Mesothelial cell of epicardium (in vitro differentiated cells): ENCODE results near the gene CEP44. TPM values are rescaled to one million over a fixed set of nuclear protein-coding genes. Genes with fewer than 3 reads are reported as not detected.

ENCODE experiments used
- DNase-seq, 2 experiments: peaks; one replicate each; pipeline ENCODE4 v3.0.0; 2021; ENCODE audit warnings: low spot score in 2 of 2; ENCODE audit not compliant: unreplicated experiment in 2 of 2
- H3K27ac Mint-ChIP-seq: 2 replicates; pipeline ENCODE4 v1.8.0; 2021; ENCODE audit warnings: mixed read lengths
- H3K27me3 Mint-ChIP-seq: 2 replicates; pipeline ENCODE4 v1.8.0; 2021; ENCODE audit warnings: low read depth, mixed read lengths
- H3K36me3 Mint-ChIP-seq: 2 replicates; pipeline ENCODE4 v1.8.0; 2021; ENCODE audit warnings: mixed read lengths
- H3K4me1 Mint-ChIP-seq: 2 replicates; pipeline ENCODE4 v1.8.0; 2021; ENCODE audit warnings: mixed read lengths
- H3K4me3 Mint-ChIP-seq: 2 replicates; pipeline ENCODE4 v1.8.0; 2021; ENCODE audit warnings: mild to moderate bottlenecking, moderate library complexity, mixed read lengths
- H3K9me3 Mint-ChIP-seq: 2 replicates; pipeline ENCODE4 v1.8.0; 2021; ENCODE audit warnings: mixed read lengths
- CTCF ChIP-seq: fragments of 200-600 bp; sonication (generic); IDR thresholded peaks from one replicate; pipeline ENCODE4 v1.5.0; 2021; ENCODE audit warnings: antibody characterized with exemption; ENCODE audit not compliant: unreplicated experiment
- total RNA-seq: library from RNA; stranded (reverse); gene quantifications from 3 replicates; pipeline ENCODE4 v1.2.1, GENCODE V29; 2021

The CEP44 gene
- total RNA-seq, 1 donor from 2014 or later: 24.1 TPM

- DNase-seq: no peak
- Mint-ChIP-seq H3K36me3 (peaks cover 2% of the 10 kb centered on the region), H3K4me1 (peaks cover 5% of the 10 kb centered on the region), H3K4me3 (no peak overlapping the region), H3K27ac (no peak overlapping the region), H3K9me3 (no peaks in the 10 kb centered on the region), H3K27me3 (no peaks in the 10 kb centered on the region)
- TF ChIP-seq CTCF: no peak
Observed at GRCh38 chr4:174266416-174266815, 17.3 kb upstream of the CEP44 start.

GRCh38 chr4:174273930-174274329, 9.8 kb upstream of the CEP44 start:
- no peaks in the 10 kb centered on the region for H3K27me3 Mint-ChIP-seq
- TF ChIP-seq CTCF: no peak
- H3K36me3 Mint-ChIP-seq: peaks cover under 1% of the 10 kb centered on the region
- no peak overlapping the region for H3K4me3 Mint-ChIP-seq
- H3K27ac Mint-ChIP-seq: no peak overlapping the region
- DNase-seq: no peak
- H3K9me3 Mint-ChIP-seq: no peaks in the 10 kb centered on the region
- no peaks in the 10 kb centered on the region for H3K4me1 Mint-ChIP-seq

- Mint-ChIP-seq H3K27me3 (no peaks in the 10 kb centered on the region), H3K4me3 (no peak overlapping the region), H3K27ac (no peak overlapping the region), H3K9me3 (peaks cover 5% of the 10 kb centered on the region), H3K4me1 (no peaks in the 10 kb centered on the region), H3K36me3 (peaks cover 6% of the 10 kb centered on the region)
- no peak for TF ChIP-seq CTCF
- DNase-seq: no peak
Observed at GRCh38 chr4:174274436-174274835, 9.3 kb upstream of the CEP44 start.

GRCh38 chr4:174275101-174275500, 8.6 kb upstream of the CEP44 start:
- Mint-ChIP-seq H3K9me3 (peaks cover 9% of the 10 kb centered on the region), H3K27me3 (no peaks in the 10 kb centered on the region), H3K27ac (no peak overlapping the region), H3K36me3 (peaks cover 13% of the 10 kb centered on the region), H3K4me3 (no peak overlapping the region), H3K4me1 (no peaks in the 10 kb centered on the region)
- no peak for DNase-seq
- TF ChIP-seq CTCF: no peak

GRCh38 chr4:174277433-174277832, 6.3 kb upstream of the CEP44 start:
- TF ChIP-seq CTCF: no peak
- H3K4me1 Mint-ChIP-seq: peaks cover 15% of the 10 kb centered on the region
- peaks cover 18% of the 10 kb centered on the region for H3K36me3 Mint-ChIP-seq
- no peaks in the 10 kb centered on the region for H3K27me3 Mint-ChIP-seq
- H3K27ac Mint-ChIP-seq: no peak overlapping the region
- no peak for DNase-seq
- peaks cover 9% of the 10 kb centered on the region for H3K9me3 Mint-ChIP-seq
- H3K4me3 Mint-ChIP-seq: no peak overlapping the region

- no peak for TF ChIP-seq CTCF
- Mint-ChIP-seq H3K36me3 (peaks cover 18% of the 10 kb centered on the region), H3K4me1 (peaks cover 20% of the 10 kb centered on the region), H3K27ac (no peak overlapping the region), H3K9me3 (peaks cover 9% of the 10 kb centered on the region), H3K4me3 (no peak overlapping the region), H3K27me3 (no peaks in the 10 kb centered on the region)
- DNase-seq: no peak
Observed at GRCh38 chr4:174278467-174278866, 5.2 kb upstream of the CEP44 start.
